ENCODE data around the gene THAP7. TPM values are rescaled to one million over a fixed set of nuclear protein-coding genes. Genes with fewer than 3 reads are reported as not detected.

The THAP7 gene
- total RNA-seq, 1 donor from 2014 or later, result 37.0 TPM

GRCh38 chr22:21003782-21004181, 1.9 kb upstream of the THAP7 start:
- Mint-ChIP-seq H3K4me1 (peaks cover 26% of the 10 kb centered on the region), H3K27me3 (ENCODE audit: low read depth) (peaks cover 5% of the 10 kb centered on the region), H3K36me3 (ENCODE audit: low read depth) (no peaks in the 10 kb centered on the region)

DNA sequence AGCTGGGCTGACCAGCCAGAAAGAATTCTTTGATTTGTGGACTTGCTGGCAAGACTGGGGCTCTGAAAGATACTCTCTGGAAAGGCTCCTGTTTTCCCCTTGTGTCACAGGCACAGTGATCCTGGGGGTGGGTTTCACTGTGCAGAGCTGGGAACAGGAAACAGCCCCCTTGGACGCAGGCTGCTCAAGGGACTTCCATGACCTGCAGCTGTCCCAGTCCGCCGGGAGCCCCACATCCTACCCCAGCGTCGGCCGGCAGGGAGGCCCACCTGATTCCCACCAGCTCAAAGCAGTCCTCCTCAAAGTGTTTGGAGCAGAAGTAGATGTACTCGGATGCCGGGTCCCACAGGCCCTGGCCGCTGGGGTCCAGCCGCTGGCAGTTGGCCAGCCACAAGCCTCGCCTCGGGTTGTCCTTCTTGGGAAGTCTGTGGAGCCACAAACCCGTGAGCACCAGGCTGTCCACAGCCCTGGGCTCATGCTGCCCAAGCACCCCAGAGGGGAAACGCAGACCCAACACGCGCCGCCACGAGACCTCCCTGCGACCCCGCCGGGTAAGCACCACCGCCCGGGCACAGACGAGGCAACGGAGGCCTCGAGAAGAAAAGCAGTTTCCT, 824 bp downstream of the THAP7 start:
- Mint-ChIP-seq H3K9me3 (no peaks in the 10 kb centered on the region), H3K4me3 (peak overlapping the region; percentile 98), H3K27me3 (ENCODE audit: low read depth) (peaks cover 5% of the 10 kb centered on the region), H3K4me1 (peaks cover 26% of the 10 kb centered on the region), H3K27ac (ENCODE audit: unreplicated experiment) (peak overlapping the region; percentile 97), H3K36me3 (ENCODE audit: low read depth) (no peaks in the 10 kb centered on the region)
- TF ChIP-seq CTCF (conservative IDR thresholded peaks at IDR 0.05), result no peak
- peak; percentile 28 for DNase-seq (ENCODE audit: low read depth, low spot score)

More at GRCh38 chr22:21003782-21004181, 1.9 kb upstream of the THAP7 start:
- Mint-ChIP-seq H3K27ac (ENCODE audit: unreplicated experiment) (no peak overlapping the region), H3K4me3 (peak overlapping the region; percentile 98), H3K9me3 (no peaks in the 10 kb centered on the region)
- no peak for TF ChIP-seq CTCF (conservative IDR thresholded peaks at IDR 0.05)
- no peak for DNase-seq (ENCODE audit: low read depth, low spot score)

- TF ChIP-seq CTCF (conservative IDR thresholded peaks at IDR 0.05), result no peak
- H3K4me1 Mint-ChIP-seq, result peaks cover 26% of the 10 kb centered on the region
- H3K27ac Mint-ChIP-seq (ENCODE audit: unreplicated experiment), result peak overlapping the region; percentile 97
- H3K9me3 Mint-ChIP-seq, result no peaks in the 10 kb centered on the region
- H3K36me3 Mint-ChIP-seq (ENCODE audit: low read depth), result no peaks in the 10 kb centered on the region
- H3K27me3 Mint-ChIP-seq (ENCODE audit: low read depth), result peaks cover 5% of the 10 kb centered on the region
- DNase-seq (ENCODE audit: low read depth, low spot score), result no peak
- peak overlapping the region; percentile 98 for H3K4me3 Mint-ChIP-seq
Measured at GRCh38 chr22:21000207-21000986, 1.5 kb downstream of the THAP7 start.

DNA sequence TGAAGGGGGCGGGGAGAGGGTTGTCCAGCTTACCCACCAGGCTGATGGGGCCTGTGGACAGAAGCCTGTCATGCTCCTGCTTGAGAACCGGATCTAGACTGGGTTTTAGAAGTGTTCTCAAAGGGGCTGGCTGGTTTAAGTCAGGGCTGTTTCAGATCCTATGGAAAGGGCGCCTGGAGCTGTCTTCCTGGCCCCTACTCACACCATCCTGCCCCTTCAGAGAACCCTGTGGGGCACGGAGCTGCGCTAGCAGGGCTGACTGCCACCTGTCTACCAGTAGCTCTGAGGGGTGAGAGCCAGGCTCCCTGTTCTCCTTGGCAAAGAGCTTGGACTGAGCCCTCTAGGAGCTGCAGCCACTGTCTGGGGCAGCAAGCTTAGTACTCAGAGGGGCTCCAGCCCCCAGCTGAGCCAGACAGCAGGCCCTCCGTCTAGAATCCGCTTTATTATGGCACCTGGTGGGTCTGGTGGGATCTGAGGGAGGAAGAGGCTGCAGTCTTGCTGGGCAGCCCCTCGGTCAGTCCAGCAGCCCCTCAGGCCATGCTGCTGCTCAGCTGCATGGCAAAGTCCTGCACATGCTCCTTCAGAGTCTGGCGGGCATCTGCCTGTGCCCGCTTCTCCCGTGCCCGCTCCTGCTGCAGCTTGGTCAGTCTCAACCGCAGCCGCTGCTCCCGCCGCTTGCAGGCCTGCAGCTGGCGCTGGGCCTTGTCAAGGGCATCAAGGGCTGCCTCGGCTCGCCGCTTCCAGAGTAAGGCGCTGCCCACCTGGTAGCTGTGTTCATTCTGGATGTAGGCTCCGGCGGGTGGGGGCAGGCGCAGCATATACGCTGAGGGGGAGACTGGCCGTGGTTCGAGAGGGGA, 2.3 kb downstream of the THAP7 start:
- Mint-ChIP-seq H3K27me3 (ENCODE audit: low read depth) (peaks cover 5% of the 10 kb centered on the region), H3K36me3 (ENCODE audit: low read depth) (no peaks in the 10 kb centered on the region), H3K27ac (ENCODE audit: unreplicated experiment) (no peak overlapping the region), H3K4me3 (peak overlapping the region; percentile 98), H3K9me3 (no peaks in the 10 kb centered on the region), H3K4me1 (peaks cover 26% of the 10 kb centered on the region)
- no peak for DNase-seq (ENCODE audit: low read depth, low spot score)
- no peak for TF ChIP-seq CTCF (conservative IDR thresholded peaks at IDR 0.05)

All from neural crest cell (in vitro differentiated cells).